HG03025 (cell line): ENCODE data around the gene OTOA.
"Not testable (repeated sequence)": the region's sequence is repeated elsewhere in the genome, so short reads cannot be mapped to it uniquely, and the experiment has no call there.

Experiments used
- ATAC-seq: cut with Tn5 transposase; IDR thresholded peaks from one replicate; pipeline ENCODE4 v1.9.1; 2021; ENCODE audit warnings: mild to moderate bottlenecking, moderate library complexity; ENCODE audit not compliant: unreplicated experiment, low FRiP score

The OTOA gene

DNA sequence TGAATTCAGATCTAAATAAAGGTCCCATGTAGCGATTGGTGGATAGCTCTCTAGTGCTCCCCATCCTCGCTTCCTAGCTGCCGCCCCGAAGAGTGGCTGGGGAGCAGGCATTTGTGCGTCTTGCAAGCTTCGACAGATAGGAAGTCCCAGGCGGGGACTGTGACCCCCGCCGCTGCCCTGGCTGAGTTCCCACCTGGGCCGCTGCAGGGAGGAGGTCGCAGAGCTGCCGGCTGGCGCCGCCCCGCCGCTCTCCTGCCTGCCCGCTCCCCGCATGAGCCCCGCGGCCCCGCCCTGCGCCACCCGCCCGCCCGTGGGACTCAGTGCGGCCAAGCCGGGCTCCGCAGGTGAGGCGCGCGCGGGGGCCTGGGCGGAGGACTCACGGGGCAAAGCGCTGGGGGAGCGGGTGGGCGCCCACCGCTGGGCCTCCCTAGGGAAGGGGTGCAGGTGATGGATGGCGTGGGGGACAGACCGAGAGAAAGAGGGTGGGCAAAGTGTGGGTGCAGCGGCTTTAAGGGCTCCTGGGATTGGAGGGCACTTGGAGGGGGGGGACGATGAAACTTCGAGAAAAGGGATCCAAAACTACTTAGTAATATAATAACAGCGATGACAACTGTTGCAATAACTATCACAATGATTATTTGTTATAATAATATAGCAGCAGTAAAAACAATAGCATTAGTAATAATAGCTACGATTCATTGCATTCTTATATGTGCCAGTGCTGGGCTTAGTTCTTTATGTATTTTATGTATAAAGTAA is at the start of gene OTOA:
OTOA (plus strand) TSS at position 80 of the 759 bp plus-strand sequence. CDS start 14,547 bp downstream, outside the sequence.
- no peak for ATAC-seq

GRCh38 chr16:21614896-21615295 is 48.9 kb upstream of the OTOA start:
- no peak for ATAC-seq

DNA sequence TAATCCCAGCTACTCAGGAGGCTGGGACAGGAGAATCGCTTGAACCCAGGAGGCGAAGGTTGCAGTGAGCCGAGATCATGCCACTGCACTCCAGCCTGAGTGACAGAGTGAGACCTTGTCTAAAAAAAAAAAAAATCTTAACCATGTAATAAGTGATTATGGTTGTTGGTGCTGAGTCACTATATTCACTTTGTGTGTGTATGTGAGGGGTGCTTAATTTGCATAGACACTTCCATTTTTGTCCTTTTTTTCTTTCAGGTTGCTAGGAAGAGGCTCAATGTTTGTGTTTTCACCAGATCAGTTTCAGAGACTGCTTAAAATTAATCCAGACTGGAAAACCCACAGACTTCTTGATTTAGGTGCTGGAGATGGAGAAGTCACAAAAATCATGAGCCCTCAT is 46.2 kb upstream of the OTOA start:
- ATAC-seq: no peak

GRCh38 chr16:21618281-21618680 is 45.5 kb upstream of the OTOA start:
- ATAC-seq: no peak

DNA sequence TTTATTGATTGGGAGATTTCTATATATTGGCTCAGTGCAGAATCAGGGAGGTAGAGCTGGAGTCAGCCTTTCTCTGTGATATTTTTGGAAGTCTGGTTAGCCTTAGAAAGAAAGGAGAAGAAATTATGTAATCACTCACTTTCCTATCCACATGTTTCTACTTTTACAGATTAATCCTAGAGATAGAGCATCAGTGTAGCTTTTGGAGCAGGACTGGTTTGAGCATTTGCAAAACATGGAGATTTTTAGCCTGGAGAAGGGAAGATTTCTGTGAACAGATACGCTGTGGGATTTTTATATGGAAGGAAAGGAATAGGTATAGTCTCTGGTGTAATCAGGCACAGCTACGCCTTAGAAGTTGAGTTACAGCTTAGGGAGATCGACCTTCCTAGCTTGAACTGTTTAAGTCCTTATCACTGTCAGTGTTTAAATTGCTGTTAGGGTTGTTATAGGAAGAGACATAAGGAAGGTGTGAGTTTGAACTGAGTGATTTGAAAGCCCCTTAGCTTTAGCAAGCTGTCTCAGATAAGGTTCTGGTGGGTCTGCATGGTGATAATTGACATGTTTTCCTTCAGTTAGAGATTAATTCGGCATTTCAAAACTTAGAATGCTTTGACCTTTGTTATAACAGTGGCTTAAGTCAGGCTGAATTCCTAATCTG is 43.9 kb upstream of the OTOA start:
- no peak for ATAC-seq

DNA sequence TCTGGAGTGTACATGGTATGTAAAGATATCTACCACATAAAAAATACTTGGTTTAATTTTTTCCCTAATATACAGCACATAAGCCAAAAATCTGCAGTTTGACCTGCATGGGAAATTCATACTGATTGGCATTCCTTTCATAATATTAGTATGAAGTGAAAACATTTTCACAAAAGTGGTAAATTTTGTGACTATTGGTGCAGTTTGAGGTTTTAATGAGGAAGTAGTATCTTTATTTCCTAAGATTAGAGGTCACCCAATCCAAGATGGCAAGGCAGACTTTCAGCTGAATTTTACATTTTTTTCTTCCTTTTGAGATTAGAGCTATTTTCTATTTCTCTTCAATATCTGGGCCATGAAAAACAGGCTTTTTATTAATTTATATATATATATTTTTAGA is 43.2 kb upstream of the OTOA start:
- ATAC-seq: no peak

- ATAC-seq: no peak
Measured at GRCh38 chr16:21622545-21622944, 41.2 kb upstream of the OTOA start.

DNA sequence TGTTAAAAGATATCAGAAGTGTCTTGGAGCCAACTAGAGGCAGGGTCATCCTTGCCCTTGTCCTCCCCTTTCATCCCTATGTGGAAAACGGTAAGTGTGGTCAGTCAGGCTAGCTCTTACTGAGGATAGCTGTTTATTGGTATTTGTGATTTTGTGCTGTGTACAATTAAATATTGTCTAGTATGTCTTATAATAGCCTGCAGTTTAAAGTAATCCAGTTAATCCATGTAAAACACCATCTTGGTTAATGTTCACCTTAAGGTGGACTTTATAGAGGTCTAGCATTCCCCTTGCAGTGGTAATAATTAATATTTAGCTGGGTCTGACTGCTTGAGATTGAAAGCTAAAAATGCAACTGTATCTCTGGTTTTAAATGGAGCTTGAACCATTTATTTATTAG is 38.7 kb upstream of the OTOA start:
- no peak for ATAC-seq

- no peak for ATAC-seq
Measured at GRCh38 chr16:21626659-21627277, 37.0 kb upstream of the OTOA start.

DNA sequence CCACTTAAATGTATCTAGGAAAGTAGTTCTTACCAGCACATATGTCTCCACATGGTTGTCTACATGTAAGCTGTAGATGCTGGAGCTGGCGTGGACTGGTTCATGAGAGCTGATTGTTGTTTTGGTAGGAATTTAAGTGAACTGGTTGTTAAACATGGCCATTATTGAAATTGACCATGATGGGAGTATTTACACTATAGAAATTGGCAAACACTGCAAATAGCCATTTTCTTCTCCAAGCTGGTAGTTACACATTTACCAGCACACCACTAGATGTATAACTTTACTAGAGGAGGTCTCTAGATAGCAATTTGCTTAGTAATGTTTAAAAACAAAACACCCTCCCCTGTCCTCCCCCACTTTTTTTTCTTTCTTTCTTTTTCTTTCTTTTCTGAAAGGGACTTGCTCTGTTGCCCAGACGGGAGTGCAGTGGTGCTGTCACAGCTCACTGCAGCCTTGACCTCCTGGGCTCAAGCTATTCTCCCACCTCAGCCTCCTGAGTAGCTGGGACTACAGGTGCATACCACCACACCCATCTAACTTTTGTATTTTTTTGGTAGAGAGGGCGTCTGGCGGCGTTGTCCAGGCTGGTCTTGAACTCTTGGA is 35.5 kb upstream of the OTOA start:
- ATAC-seq: no peak

DNA sequence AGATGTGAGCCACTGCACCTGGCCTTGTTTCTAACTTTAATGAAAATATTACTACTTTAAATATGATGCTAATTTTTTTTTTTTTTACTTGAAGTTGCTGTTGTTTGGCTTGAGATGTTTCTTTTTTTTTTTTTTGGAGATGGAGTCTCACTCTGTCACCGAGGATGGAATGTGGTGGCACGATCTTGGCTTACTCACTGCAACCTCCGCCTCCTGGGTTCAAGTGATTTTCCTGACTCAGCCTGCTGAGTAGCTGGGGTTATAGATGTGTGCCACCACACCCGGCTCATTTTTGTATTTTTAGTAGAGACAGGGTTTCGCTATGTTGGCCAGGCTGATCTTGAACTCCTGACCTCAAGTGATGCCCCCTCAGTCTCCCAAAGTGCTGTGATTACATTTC is 35.0 kb upstream of the OTOA start:
- no peak for ATAC-seq

- not testable (repeated sequence) for ATAC-seq
Measured at GRCh38 chr16:21629616-21630539, 33.9 kb upstream of the OTOA start.

- not testable (repeated sequence) for ATAC-seq
Measured at GRCh38 chr16:21630866-21631265, 32.9 kb upstream of the OTOA start.

GRCh38 chr16:21631376-21631775 is 32.4 kb upstream of the OTOA start:
- not testable (repeated sequence) for ATAC-seq

DNA sequence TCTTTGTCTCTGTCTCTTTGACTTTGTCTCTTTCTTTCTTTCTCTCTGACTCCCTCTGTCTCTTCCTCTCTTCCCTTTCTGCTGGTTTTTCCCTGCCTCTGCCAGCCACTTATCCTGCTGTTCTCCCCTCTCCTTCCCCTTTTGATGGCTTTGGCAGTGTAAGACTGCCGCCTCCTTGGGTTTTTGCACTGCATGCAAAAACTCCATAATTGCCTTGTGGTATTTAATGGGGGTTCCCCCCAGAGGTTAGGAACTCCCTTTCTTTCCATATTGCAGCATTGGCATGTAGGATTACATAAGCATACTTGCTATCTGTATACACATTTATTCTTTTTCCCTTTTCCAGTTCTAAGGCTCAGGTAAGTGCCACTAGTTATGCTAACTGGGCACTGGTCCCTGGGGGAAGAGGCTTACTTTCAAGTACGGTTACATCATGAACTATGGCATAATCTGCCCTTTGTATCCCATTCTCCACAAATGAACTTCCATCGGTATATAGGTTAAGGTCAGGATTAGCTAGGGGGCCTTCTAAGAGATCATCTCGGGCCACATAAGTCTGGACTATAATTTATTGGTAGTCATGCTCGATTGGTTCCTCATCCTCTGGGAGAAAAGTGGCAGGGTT is 31.7 kb upstream of the OTOA start:
- ATAC-seq: not testable (repeated sequence)

DNA sequence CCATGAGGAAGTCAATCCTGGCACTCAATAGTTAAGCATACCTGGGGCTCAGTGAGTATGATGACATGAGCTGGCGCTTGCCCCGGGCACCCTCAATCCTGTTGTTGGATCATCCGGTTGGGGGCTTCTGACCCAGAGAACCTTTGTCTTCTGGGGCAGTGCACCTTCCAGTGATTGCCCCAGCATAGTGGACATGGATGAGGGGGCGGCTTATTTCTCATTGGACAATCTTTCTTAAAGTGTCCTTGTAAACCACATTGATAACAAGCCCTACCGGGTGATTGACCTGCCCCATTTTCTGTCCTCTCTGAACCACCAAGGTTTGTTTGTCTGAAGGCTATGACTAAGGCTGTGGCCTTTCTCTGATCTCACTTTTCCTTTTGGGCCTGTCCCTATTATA is 29.6 kb upstream of the OTOA start:
- ATAC-seq: no peak

- not testable (repeated sequence) for ATAC-seq
Measured at GRCh38 chr16:21635694-21636093, 28.1 kb upstream of the OTOA start.

DNA sequence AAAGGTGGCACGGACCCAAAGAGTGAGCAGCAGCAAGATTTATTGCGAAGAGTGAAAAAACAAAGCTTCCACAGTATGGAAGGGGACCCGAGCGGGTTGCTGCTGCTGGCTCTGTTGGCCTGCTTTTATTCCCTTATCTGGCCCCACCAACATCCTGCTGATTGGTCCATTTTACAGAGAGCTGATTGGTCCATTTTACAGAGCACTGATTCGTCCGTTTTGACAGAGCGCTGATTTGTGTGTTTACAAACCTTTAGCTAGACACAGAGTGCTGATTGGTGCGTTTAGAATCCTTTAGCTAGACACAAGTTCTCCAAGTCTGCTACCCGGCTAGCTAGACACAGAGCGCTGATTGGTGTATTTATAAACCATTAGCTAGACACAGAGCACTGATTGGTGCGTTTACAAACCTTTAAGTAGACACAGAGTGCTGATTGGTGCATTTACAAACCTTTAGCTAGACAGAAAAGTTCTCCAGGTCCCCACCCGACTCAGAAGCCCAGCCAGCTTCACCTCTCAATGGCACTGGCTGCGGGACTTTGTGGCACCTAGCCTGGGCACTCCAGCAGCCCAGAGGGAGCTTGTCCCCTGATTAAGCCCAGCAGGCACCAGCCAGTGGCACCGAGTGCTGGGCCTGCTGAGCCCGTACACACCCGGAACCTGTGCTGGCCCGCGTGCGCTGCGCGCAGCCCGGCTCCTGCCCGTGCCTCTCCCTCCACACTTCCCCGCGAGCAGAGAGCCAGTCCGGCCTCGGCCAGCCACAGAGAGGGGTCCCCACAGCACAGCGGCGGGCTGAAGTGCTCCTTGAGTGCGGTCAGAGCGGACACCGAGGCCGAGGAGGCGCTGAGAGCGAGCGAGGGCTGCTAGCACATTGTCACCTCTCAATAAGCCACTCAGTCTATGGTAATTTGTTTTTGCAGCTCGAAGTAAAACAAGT is 26.5 kb upstream of the OTOA start:
- ATAC-seq: no peak

GRCh38 chr16:21638573-21638975 is 25.2 kb upstream of the OTOA start:
- ATAC-seq: no peak
